HG03354 (cell line): Measurements from ENCODE around the gene DHRS9.

Experiments
- ATAC-seq: cut with Tn5 transposase; IDR thresholded peaks from one replicate; pipeline ENCODE4 v1.9.1; 2021; ENCODE audit warnings: mild to moderate bottlenecking; ENCODE audit not compliant: unreplicated experiment, poor library complexity, severe bottlenecking

DHRS9 gene

GRCh38 chr2:169091761-169092519 lies 22.6 kb downstream of the DHRS9 start:
- ATAC-seq = no peak

GRCh38 chr2:169093535-169093934 lies 24.2 kb downstream of the DHRS9 start:
- no peak for ATAC-seq

DNA sequence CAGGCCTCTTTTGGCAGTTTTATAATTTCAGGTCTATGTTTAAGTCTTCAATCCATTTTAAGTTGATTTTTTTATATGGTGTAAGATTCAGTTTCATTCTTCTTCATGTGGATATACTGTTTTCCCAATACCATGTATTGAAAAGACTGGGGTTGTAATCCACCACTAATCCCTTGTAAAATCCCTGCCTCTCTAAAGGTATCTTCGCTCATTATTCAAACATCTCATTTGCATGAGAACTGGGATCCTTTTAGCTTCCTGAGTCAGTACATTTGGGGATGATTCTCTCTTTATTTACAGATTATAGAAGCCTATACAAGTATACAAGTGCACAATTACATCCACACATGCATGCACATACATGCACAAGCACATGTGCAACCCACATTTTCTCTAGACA lies 25.3 kb downstream of the DHRS9 start:
- no peak for ATAC-seq

GRCh38 chr2:169095621-169096105 lies 26.3 kb downstream of the DHRS9 start:
- no peak for ATAC-seq

DNA sequence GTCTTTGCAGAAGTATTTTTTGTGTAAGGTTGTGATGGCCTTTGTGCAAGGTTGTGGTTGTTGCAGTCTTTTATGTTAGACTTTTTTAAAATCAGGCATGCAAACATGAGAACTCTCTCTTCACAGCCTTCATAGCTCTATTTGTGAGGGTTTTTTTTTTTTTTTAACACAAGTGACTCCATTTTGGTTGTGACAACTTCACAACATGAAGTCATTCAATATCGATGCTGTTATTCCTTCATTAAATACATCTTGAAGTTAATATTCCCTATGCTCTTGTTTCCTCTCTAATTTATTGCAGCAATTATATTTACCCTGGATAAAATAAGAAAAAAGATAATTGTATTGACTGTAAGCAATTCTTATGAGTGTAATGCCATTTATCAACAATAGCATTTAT lies 35.5 kb downstream of the DHRS9 start:
- no peak for ATAC-seq

GRCh38 chr2:169105476-169105875 lies 36.1 kb downstream of the DHRS9 start:
- ATAC-seq = no peak

DNA sequence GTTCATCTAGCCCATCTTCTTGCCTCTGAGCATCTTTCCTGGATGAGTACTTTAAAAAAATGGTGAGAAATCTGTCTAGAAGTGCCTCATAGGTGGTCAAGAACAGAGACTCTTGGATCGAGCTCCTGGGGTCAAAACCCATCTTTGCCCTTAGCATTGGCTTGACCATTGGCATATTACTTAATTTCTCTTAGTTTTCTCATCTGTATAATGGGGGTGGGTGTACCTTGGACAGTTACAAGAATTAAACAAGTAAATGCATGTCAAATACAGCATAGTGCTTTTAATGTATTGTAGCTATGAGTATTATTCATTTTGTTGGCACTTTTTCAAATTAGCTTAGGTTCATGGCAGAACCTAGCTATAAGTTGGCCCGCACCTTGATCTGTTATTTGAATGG lies 36.8 kb downstream of the DHRS9 start:
- ATAC-seq = no peak

DNA sequence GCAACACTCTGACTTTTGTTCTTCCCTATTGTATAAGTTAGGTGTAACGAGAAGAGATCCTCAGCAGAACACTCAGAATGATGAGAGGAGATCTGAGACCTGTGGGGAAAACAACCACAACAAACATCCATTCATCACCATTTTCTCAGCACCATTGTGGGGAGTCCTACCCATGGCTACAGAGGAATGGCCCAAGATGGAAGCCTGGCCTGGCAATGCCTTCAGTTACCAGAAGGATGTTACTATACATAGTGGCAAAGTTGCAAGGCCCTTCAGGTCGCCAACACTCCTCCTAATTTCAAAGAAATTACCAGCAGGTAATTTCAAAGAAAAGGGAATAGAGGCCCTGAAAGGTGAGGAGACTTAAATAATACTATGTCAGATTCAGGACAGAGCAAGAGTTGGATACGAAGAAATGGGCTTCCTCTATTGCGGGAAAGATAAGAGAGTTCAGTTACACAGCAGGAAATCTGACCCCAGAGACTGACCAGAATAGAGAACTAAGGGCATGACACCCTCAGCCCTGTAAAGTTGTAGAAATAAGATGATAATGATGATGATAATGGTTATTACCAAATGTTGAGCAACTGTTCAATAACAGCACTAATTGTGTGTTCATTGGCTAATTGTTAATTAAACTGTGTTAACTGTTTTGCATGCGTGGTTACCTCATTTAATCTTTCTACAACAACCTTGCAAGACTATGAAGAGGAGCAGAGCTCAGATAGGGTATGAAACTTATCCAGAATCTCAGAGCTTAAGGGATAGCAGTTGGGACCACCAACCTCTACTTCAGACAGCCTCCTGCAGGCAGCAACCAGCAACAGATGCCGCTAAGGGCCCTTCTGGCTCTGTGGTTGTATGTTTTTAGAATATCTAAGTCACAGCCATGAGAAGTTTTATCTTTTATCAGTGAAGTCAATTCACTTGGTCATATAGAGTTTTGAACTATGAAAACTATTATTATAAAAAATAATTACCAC lies 37.5 kb downstream of the DHRS9 start:
- no peak for ATAC-seq

- ATAC-seq = no peak
These were observed 38.3 kb downstream of the DHRS9 start for GRCh38 chr2:169107645-169108044.

DNA sequence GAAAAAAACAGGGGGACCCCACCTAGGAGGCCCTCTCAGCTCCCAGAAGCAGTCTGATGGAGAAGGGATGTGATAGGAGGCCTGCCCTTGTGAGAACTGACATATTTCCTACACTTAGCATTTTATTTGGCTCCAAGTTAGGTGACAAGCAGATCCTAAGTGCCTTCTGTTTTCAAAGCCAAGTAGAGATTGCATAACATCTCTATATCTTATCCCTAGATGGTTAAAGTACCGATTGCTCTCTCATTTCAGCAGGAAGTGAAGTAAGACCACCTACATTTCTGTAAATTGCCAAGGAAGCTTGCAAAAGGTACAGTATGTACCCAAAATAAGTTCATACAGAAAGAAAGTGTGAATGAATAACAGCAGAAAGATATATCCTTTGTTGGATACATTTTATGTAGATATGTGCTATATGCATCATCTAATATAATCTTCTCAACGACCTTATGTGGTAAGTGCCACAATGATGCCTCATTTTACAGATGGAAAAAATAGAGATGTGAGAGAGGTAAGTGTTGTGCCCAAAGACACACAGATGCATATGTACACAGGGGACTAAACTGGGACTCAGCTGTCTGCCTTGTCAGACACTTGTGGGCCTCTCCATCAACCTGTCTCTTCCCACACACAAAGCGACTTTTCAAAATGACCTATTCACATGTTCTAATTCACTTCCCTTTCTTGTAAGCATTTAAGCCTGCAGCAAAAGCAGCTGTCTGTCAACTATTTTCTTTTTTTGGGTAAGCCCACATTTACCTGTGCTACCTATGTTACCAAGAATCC lies 38.9 kb downstream of the DHRS9 start:
- ATAC-seq = no peak

- ATAC-seq = peak; percentile 80
These were observed 40.4 kb downstream of the DHRS9 start for GRCh38 chr2:169109502-169110409.

DNA sequence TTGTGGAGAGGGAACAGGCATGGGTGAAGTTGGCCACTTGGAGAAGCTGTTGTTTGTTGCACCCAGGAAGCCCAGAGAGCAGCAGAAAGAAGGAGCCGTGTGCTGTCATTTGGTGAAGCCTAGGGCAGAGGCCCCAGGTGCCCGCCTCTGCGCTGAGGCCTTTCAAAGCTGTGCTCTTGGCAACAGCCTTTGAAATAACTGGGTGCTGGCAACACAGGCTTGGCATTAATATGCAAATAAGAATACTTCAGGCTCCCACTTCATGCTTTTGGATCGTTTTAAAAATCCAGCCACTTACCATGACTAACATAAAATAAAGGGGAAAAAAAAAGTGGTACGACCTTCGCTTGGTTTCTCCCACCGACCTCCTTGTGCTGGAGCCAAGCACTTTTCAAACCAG lies 41.1 kb downstream of the DHRS9 start:
- ATAC-seq = no peak

- ATAC-seq = no peak
These were observed 41.6 kb downstream of the DHRS9 start for GRCh38 chr2:169110916-169111315.

DNA sequence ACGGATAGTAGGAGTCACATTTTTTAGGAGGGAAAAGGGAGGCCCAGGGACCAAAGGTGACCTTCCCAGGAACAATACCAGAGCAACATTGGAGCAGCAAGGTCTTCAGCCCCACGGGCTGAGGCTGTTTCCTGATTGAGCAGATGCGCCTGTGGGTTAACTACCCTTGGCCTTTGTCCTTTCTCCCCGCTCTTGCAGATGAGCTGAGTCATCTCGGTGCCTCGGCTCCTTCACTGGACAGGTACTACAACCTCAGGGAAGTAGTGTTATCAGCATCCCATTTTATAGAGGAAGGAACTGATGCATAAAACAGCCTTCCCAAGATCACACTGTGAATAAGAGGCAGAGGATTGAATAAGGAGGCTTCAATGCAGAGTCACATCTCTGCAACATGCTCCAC lies 43.5 kb downstream of the DHRS9 start:
- ATAC-seq = no peak

DNA sequence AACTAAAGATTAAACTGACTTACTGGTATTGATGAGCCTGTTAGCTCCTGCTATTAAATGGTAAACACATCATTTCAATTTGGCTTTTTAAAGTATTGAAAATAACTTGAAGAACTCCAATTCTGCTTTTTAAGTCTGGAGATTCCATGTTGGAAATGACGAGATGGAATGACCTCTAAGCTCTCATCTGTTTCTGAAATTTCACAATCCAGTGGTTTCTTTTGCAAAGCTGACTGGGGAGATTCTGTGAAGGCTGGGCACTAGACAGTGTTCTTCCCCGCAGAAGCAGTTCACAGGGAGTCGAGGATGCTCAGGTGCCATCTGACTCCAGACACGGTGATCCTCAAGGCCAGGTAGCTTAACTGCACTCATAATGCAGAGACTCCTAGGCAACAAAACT lies 44.7 kb downstream of the DHRS9 start:
- no peak for ATAC-seq

DNA sequence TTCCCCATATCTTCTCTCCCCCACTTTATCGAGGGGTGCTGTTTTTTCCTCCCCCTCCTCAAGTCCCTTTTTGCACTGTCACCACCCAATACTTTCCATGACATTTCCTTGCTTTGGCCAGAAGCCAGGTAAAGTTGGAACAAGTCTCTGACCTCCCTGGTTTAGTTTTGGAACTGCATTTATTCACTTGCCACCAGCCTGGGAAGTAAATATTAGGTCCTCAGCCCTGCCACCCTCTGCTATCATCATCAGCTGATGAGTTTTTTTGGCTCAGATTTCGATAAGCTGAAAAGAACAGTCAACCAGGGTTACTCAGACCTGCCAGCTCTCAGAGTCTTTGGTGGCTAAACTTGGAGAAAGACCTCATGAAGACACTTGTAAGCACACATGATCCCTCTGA lies 47.0 kb downstream of the DHRS9 start:
- no peak for ATAC-seq

GRCh38 chr2:169116993-169117392 lies 47.6 kb downstream of the DHRS9 start:
- ATAC-seq = no peak

DNA sequence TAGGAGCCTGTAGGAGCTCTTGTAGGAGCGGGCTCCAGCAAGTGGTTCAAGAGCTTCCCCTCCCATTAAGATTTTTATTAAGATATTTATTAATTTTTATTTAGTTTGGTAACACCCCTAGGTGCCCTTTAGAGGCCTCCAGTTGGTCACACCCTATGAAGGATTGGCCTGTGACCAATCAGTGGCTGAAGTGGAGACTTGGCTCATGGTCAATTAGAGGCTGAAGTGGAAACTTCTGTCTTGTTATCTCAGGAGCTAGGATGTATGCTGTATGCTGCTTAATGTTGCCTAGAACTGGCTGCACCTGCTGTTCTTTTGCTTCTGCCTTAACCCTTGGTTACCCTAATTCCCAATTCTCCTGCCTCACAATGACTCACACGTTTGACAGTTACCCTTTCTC lies 48.7 kb downstream of the DHRS9 start:
- no peak for ATAC-seq

DNA sequence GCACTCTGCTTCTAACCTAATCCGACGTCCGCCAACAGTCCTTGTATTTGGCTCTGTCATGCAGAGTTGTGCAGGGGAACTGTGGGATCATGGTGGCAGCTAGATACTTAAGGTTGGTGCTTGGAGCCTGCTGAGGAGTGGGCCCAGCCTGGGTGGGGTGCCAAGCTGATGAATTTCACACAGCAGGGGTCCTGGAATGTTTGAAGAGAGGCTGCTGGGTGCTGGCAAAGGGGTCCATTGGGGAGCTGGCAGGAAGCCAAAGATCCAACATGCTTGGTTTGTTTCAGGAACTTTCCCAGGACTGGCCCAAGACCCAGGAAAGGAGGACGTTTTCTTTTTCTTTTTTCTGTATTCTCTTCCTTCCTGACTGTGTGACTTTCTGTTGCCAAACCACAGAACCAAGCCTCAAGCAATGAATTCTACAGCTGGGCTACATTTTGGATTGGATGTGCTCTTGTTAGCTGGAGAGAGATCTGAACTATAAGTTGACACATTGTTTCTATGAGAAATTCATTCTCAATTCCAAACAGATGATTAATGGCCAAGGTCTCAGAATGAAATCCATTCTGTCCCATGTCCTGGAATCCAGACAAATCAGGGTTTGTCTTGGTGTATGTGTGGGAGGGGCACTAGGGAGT lies 49.9 kb downstream of the DHRS9 start:
- no peak for ATAC-seq
